HuH-7.5 (cell line): ENCODE results near the gene PRKN.
"Not testable (repeated sequence)": the region's sequence is repeated elsewhere in the genome, so short reads cannot be mapped to it uniquely, and the experiment has no call there.

Experiments used
- DNase-seq: peaks from one replicate; pipeline ENCODE4 v3.0.0; 2011; ENCODE audit warnings: low spot score

The PRKN gene

DNA sequence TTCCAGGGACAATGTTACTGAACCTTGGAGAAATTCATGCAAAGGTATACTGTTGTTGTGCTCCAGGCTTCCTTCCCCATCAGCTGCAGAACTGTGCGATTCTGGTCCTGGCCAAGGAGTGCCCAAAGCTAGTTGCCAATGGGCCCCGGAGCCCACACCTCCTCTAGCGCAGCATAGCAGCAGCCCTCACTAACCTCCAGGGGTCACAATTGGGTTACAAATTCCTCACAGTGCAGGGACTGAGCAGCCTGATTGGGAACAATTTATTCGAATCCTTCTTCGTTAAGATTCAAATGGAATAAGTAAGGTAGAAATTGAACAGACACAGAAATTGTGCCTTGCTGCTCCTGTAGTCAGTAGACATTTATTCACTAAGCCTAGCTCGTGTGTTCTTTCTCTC is 284.9 kb downstream of the PRKN start:
- no peak for DNase-seq

- DNase-seq: no peak
These were observed 285.6 kb downstream of the PRKN start for GRCh38 chr6:162441991-162442390.

DNA sequence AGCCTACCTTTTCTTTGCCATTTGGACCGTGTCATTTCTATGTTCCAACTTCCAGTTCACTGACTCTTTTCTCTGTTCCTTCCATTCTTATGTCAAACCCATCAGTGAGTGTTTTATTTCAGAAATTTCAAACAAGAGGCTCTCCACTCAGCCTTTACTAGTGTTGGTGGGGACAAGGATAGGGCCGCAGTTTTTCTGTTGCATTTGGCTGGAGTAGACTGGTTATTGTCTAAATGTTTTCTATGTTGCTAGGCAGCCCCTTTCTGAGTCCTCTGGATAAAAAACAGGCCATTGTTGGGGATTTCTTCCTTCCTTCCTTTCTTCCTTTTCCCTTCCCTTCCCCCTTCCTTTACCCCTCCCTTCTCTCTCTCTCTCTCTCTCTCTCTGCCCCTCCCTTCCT is 288.6 kb downstream of the PRKN start:
- no peak for DNase-seq

DNA sequence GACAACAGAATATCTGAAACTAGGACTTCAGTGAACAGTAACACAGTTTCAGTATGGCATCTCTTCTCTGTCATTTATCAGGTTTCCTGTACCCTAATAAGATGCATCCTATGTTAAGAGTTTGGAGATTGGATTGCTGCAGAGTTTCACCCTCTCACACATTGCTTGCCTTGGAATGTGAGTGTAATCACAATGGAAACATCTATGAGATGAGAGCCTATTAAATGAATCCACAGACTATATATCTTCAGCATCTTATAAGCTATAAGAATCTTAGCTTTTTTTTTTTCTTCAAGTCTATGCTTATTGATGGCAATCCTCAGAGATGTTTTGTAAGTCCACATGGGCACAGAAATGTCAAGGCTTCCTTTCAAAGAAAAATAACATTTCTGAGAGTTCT is 292.5 kb downstream of the PRKN start:
- DNase-seq: no peak

DNA sequence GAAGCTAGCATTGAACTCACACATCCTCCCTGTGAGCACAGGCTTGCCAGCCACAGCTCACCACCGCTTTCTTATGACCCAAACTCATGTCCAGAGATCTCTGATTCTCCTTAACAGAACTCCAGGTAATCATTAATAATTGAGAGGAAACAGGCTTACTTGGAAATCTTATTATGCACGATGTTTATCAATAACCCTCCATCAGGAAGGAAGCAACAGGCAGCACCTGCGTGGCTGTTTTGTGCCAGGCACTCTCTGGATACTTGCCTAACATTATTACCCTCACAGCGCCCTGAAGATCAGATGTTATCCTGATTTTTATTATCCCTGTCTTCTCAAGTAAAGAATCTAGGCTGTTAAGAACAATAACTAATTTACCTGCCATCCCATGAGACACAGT is 306.6 kb downstream of the PRKN start:
- no peak for DNase-seq

DNA sequence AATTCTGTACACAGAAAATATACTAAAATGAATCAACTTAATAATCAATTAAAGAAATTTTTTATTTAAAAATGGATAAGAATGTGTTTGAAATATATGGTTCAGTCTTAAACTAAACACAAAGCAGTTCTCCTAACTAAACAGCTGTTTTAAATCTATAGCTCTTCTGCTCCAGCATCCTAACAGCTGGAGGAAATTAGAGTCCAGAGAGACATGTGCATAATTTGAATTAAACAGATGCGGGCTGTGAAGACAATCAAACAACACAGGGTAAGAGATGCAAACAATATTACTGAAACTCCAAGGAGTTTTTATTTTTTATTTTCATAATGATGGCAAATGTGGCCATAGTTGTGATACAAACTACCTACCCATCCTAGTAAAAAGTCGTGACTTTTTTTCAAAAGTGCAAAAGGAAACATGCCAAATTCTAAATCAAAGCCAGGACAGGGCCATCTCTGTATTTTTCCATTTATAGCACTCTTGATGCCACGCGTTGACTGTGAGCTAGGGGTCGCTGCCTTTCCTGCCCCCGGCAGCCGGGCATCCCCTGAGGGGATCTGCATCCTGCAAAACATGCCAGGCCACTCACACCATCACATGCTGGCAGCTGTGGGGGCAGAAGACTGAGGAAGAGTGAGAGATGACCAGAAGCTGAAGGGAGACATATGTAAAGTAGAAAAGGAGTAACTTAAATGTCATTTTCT is 310.6 kb downstream of the PRKN start:
- DNase-seq: no peak

DNA sequence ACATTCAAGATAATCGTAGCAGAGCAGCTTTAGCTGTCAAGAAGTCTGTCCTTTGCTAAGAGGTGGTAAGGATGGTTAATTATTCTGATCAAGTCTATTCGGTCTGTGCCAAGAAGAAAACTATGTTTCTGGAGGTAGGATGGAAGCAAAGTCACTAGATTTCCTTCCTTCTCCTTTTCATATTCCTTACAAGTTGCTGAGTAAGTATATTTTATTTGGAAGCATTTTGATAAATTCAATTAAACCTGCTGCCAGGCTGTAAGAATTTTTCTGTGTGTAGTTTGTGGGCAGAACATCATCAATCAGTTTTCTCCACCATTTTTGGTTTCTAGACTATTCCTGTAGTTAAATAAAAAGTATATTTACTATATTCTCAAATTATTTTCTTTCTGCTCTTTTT is 311.3 kb downstream of the PRKN start:
- DNase-seq: no peak

DNA sequence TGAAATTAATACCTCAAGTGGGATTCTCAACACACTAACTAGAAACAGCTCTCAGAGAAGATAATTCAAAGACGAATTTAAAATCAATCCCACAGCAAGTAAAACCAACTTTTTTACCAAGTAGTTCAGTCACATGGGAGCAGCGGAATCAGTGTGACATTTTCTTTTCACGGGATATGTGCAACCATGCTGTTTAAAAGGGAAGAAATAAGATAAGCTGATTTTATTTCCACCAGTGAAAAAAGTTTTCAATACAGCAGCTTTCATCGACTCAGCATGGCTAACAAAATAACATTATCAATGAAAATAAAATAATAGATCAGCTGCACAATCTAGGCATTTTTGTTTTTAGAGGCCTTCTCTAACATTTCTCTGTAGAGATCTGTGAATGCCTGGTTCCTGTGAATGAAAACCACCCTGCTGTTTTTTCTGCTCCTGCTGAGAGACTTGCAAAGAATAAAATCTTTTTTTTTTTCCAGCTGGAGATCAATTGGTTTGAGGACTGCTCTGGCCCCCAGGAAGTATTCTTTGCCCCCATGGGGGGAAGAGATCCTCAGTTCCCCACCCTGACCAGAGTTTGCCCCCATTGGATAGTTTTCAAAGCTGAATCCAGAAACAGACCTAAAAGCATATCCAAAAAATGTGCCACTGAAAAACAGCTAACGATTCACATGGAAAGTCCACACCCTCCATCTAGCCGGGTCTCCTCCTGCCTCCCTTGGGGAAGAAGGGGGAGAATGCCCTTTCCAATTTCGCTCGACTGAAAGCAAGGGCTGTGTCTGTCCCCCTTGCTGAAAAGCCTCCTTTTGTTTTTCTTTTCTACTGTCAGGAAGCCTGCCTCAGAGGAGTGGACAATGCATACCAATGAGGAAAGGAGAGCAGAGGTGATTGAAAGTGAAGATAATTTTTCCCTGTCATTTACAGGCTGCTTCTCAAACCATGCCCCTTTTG is 317.6 kb downstream of the PRKN start:
- DNase-seq: no peak

GRCh38 chr6:162408826-162409535 is 318.6 kb downstream of the PRKN start:
- no peak for DNase-seq

- no peak for DNase-seq
These were observed 322.6 kb downstream of the PRKN start for GRCh38 chr6:162404951-162405350.

DNA sequence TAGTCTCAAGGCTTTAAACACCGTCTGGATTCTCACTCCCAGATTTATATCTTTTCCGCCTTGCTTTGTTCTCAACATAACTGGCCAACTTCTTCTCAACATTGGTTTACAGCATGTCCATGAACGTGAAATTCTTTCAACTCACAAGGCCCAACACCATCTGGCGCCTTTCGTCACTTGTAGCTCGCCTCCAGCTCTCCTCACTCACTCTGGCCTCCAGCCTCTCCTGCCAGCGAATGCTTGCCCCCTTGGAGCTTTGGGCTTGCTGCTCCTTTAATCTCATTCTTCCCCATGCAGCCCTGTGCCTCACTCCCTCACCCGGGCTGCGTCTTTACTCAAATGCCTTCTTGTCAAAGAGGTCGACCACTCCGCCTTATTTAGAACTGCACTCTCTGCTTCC is 324.5 kb downstream of the PRKN start:
- DNase-seq: no peak

DNA sequence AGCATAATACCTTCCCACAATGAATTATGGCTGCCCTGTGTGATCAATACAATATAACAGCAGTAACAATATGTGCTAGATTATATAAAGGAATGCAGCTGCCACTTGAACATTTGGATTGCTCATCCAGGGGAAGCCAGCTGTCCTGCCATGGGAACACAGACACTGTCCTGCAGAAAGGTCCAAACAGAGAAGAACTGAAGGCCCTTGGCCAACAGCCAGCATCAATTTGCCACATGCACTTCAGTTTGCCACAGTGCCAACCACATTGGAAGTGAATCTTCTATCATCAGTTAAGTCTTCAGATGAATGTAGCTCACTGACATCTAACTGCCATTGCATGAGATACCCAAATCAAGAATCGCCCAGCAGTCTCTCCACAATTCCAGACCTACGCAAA is 332.4 kb downstream of the PRKN start:
- no peak for DNase-seq

- not testable (repeated sequence) for DNase-seq
These were observed 336.4 kb downstream of the PRKN start for GRCh38 chr6:162390961-162391811.

DNA sequence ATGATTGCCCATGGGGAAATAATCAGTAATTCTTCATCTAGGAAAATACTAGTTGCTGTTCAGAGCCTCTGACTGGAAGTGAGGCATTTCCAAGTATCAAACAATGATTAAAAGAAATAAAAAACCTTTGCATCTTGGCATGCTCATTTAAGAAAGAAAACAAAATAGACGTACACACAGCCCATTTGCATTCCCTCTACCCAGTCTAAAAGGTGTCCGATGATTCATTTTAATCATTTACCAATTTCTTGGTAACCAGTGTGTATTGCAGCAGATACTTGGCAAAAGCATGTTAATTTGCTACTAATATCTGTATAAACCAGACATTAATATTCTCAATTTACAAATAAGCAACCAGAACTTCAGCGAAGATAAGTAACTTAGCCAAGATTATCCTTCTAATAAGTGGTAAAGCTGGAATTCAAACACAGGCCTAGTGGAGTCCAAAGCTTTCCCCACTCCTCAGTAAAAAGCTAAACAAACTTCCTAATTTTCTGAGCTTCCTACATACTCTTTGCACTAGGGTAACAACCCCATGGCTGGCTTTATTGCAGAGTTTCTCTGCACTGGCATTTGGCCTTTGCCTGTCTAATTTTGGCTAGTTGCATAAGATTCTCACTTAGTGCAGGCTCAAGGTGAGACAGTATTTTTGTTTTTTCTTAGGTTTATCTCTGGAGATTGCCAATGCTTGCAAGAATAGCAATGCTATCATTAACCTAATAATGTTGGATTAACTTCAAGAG is 338.1 kb downstream of the PRKN start:
- DNase-seq: no peak

DNA sequence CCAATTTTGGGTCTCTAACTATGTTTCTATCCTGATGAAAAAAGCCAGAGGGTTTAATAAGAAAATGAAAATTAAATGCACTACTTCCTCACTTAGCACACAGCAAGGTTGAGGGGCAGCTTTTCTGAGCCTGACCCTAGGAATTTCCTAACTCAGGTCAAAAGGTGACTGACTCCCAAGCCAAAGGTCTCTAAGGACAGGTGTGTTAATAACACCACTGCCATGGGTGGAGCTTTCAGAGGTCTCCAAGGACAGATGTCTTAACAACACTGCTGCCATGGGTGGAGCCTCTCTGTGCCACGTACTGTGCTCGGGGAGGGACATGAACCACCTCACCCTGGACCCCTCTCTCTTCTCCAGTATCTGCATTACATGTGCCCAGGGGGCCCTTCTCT is 339.2 kb downstream of the PRKN start:
- DNase-seq: no peak

DNA sequence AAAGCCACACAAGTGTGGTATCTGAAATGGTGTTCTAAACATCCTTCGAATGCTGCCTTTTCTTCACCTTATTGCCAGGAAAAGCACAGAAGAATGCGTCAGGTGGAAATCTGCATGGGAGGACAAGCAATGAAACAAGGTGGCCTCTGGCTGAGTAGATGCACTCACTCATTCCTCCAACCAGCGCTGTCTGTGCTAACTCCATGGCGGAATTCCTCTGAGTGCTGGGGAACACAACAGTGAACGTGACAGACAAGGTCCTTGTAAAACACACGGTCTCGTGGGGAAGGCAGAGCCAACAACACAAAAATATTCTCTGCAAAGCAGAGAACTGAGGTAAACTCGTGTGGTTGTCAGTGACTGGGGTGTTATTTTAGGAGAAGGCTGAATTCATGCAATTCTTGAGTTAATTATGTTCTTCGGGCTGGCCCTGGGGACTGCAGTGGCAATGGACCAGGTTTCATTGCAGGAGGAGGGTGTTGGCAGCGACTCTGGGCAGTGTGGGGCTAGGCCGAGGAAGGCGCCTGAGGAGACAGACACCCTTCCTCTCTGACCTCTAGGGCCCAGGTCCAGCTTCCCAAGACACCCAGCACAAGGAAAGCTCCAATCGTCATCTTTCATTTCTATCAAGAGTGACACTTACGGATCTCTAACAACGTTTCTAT is 339.7 kb downstream of the PRKN start:
- DNase-seq: no peak

GRCh38 chr6:162385980-162386379 is 341.6 kb downstream of the PRKN start:
- no peak for DNase-seq

DNA sequence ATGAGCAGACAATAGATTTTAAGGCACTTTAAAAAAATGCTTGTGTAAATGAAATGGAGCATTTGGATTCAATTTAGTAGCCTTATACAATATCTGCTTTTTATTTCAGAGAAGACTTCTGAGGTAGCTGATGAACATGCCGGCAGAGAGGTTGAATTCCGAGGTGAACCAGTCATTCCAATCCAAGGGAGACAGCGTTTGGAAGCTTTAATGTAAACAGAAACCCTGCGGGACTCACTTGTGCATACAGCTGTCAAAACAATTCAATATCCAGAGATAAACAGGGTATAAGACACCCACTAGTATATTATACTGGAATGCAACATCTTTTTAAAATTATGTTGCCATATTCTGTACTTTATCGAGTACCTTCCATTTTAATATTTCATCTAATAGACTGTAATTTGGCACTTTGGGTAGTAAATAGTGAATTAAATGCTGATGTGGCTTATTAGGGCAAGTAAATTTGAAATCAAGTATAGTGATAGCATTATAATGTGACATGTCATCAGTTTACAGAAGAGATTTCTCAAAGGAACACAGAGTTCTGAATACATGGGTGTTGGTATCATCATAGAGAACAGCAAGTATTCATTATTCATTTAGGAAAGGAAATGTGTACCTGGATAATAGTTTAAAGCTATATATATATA is 347.7 kb downstream of the PRKN start:
- DNase-seq: no peak

- no peak for DNase-seq
These were observed 349.8 kb downstream of the PRKN start for GRCh38 chr6:162377735-162378134.

DNA sequence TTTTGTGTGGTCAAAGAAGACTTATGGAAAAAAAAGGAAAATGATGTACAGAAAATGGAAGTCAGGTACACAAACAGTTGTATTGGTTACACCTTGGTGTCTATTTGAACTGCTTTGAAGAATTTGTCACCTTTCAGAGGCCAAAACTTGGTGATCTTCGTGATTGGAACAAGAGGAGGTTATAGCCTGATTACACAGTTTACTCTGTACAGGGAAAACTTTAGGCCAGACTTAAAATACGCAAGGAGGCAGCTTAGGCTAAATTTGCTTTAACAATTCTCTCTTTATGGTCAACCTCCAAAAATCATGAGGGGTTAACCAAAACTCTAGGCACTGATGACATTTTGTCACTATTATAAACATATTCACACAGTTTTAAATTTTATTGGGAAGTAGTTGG is 353.7 kb downstream of the PRKN start:
- no peak for DNase-seq
